OCI-LY7 (cell line): ENCODE data around the gene TCF20. TPM values are rescaled to one million over a fixed set of nuclear protein-coding genes. Genes with fewer than 3 reads are reported as not detected.

ENCODE experiments used
- BruUV-seq: library from RNA; stranded (reverse); fragments of 400-500 nt; replicated peaks from 2 replicates; lab custom pipeline; 2021; lab: Mats Ljungman, UMichigan
- CTCF ChIA-PET: fragments of 300-600 bp; sonication (Branson Sonifier 250); formaldehyde crosslinking; loops from one replicate; lab custom pipeline; 2022; ENCODE audit warnings: antibody characterized with exemption; ENCODE audit not compliant: unreplicated experiment; lab: Charles Lee
- POLR2A ChIA-PET: fragments of 300-600 bp; sonication (Branson Sonifier 250); formaldehyde crosslinking; loops from one replicate; lab custom pipeline; 2022; ENCODE audit warnings: antibody characterized with exemption; lab: Charles Lee
- DNase-seq: peaks from one replicate; pipeline ENCODE4 v3.0.0-alpha.2; 2015; ENCODE audit warnings: low spot score
- H2AFZ ChIP-seq: fragments of 200-600 bp; sonication (generic), shearing (Covaris generic); 2 replicates; pipeline ENCODE4 v1.6.1; 2014; ENCODE audit warnings: mild to moderate bottlenecking, antibody characterized with exemption, low read length, moderate library complexity
- H3K27ac ChIP-seq: fragments of 200-600 bp; sonication (generic); 2 replicates; pipeline ENCODE4 v1.5.1; 2014; ENCODE audit warnings: mixed run types, low read depth, mild to moderate bottlenecking, moderate library complexity, low read length, inconsistent platforms; ENCODE audit not compliant: poor library complexity, severe bottlenecking
- H3K36me3 ChIP-seq: fragments of 200-600 bp; sonication (generic); 2 replicates; pipeline ENCODE4 v1.6.1; 2014; ENCODE audit warnings: mild to moderate bottlenecking, antibody characterized with exemption, low read length, moderate library complexity, mixed read lengths; ENCODE audit not compliant: insufficient read depth
- H3K4me1 ChIP-seq: fragments of 200-600 bp; sonication (generic); 2 replicates; pipeline ENCODE4 v1.5.1; 2014; ENCODE audit warnings: mild to moderate bottlenecking, low read length; ENCODE audit not compliant: insufficient read depth, poor library complexity, severe bottlenecking
- H3K4me2 ChIP-seq: fragments of 200-600 bp; sonication (generic); 2 replicates; pipeline ENCODE4 v1.6.1; 2014; ENCODE audit warnings: mild to moderate bottlenecking, low read length
- H3K4me3 ChIP-seq: fragments of 200-600 bp; sonication (generic); 2 replicates; pipeline ENCODE4 v1.5.1; 2014; ENCODE audit warnings: mild to moderate bottlenecking, low read depth, low read length; ENCODE audit not compliant: poor library complexity, severe bottlenecking
- H3K79me2 ChIP-seq: fragments of 200-600 bp; sonication (generic); 2 replicates; pipeline ENCODE4 v1.6.1; 2016; ENCODE audit warnings: low read depth, mild to moderate bottlenecking, low read length, moderate library complexity, mixed read lengths; ENCODE audit not compliant: insufficient read depth
- H3K9me2 ChIP-seq: fragments of 200-600 bp; sonication (generic); 2 replicates; pipeline ENCODE4 v1.6.1; 2016; ENCODE audit warnings: mild to moderate bottlenecking, low read length, mixed read lengths; ENCODE audit not compliant: insufficient read depth
- H3K9me3 ChIP-seq: fragments of 200-600 bp; sonication (generic); 2 replicates; pipeline ENCODE4 v1.6.1; 2014; ENCODE audit warnings: mild to moderate bottlenecking, mixed run types, low read length, mixed read lengths
- H4K20me1 ChIP-seq: fragments of 200-600 bp; sonication (generic); 2 replicates; pipeline ENCODE4 v1.6.1; 2014; ENCODE audit warnings: mild to moderate bottlenecking, antibody characterized with exemption, low read length, moderate library complexity, mixed read lengths; ENCODE audit not compliant: insufficient read depth
- EZH2phosphoT487 ChIP-seq: fragments of 200-600 bp; sonication (generic); IDR thresholded peaks from 2 replicates; pipeline ENCODE4 v1.6.1; 2018; ENCODE audit warnings: low read depth, borderline replicate concordance, mild to moderate bottlenecking, mixed run types, antibody characterized with exemption, low read length, moderate library complexity, mixed read lengths
- intact Hi-C: fragments of 100-400 bp; cut with micrococcal nuclease; formaldehyde crosslinking; loops from one replicate; pipeline ENCODE4 v1.10.0; 2022; ENCODE audit not compliant: unreplicated experiment
- total RNA-seq, 2 experiments: library from RNA; depleted of rRNA in 1 of 2; stranded (reverse); fragments of >200 nt in 1 of 2; shearing (Covaris generic) in 1 of 2; gene quantifications; 2 replicates each; pipeline ENCODE4 v1.2.3, GENCODE V29; 2014 to 2022
- TF ChIP-seq, protein P1 (sequence below): fragments of 200-600 bp; sonication (generic); conservative IDR thresholded peaks from 2 replicates; pipeline ENCODE4 v1.5.1; 2014; ENCODE audit warnings: mild to moderate bottlenecking, antibody characterized with exemption, low read length, moderate library complexity, mixed read lengths

TCF20 gene
- total RNA-seq, 2 experiments from 2014 or later = 56.0 to 71.1 TPM

DNA sequence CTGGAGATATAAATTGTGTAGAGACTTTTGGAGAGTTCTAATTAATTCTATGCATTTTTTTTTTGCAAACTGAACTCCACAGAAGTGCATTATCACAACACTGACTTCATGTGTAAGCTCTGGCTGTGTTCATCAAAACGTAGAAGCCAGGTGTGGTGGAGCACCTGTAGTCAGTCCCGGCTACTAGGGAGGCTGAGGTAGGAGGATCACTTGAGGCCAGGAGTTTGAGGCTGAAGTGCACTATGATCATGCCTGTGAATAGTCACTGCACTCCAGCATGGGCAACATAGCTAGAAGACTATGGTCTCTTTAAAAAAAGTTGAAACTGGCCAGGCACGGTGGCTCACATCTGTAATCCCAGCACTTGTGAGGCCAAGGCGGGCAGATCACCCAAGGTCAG lies 20.6 kb downstream of the TCF20 start:
- Histone ChIP-seq H3K4me3 (no peak overlapping the region), H3K4me2 (no peak overlapping the region), H2AFZ (no peak overlapping the region), H3K4me1 (no peaks in the 10 kb centered on the region), H3K27ac (no peak overlapping the region), H3K79me2 (peaks cover 69% of the 10 kb centered on the region), H3K36me3 (peaks cover 5% of the 10 kb centered on the region; the same call in 1 of the 2 replicates), H3K9me2 (no peaks in the 10 kb centered on the region), H4K20me1 (peaks cover 10% of the 10 kb centered on the region), H3K9me3 (no peaks in the 10 kb centered on the region)
- no TSS peak for BruUV-seq
- intact Hi-C loops = no loop called here
- ChIA-PET POLR2A (interaction anchor here (0.7 kb wide), 1 partner anchor 61 kb away, joined by 8 read pairs; no protein-coding TSS in a partner anchor), CTCF (no interaction called here)
- TF ChIP-seq, protein P1, sequence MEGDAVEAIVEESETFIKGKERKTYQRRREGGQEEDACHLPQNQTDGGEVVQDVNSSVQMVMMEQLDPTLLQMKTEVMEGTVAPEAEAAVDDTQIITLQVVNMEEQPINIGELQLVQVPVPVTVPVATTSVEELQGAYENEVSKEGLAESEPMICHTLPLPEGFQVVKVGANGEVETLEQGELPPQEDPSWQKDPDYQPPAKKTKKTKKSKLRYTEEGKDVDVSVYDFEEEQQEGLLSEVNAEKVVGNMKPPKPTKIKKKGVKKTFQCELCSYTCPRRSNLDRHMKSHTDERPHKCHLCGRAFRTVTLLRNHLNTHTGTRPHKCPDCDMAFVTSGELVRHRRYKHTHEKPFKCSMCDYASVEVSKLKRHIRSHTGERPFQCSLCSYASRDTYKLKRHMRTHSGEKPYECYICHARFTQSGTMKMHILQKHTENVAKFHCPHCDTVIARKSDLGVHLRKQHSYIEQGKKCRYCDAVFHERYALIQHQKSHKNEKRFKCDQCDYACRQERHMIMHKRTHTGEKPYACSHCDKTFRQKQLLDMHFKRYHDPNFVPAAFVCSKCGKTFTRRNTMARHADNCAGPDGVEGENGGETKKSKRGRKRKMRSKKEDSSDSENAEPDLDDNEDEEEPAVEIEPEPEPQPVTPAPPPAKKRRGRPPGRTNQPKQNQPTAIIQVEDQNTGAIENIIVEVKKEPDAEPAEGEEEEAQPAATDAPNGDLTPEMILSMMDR = no peak
- no peak for TF ChIP-seq EZH2phosphoT487
- DNase-seq = no peak

DNA sequence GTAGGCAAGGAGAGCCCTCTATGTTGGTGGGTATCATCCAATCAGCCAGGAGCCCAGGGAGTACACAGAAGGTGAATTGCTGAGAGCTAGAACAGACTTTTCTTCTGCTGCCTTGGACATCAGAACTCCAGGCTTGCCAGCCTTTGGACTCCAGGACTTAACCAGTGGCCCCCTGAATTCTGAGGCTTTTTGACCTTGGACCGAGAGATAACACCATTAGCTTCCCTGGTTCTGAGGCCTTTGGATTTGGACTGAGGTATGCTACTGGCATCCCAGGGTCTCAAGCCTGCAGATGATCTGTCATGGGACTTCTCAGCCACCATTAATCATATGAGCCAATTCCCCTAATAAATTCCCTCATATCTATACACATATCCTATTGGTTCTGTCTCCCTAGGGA lies 21.5 kb downstream of the TCF20 start:
- H3K36me3 ChIP-seq = peaks cover 8% of the 10 kb centered on the region; the same call in 1 of the 2 replicates
- H3K9me2 ChIP-seq = no peaks in the 10 kb centered on the region
- BruUV-seq = no TSS peak
- peaks cover 10% of the 10 kb centered on the region for H4K20me1 ChIP-seq
- POLR2A ChIA-PET = no interaction called here
- H3K27ac ChIP-seq = no peak overlapping the region
- H3K9me3 ChIP-seq = no peaks in the 10 kb centered on the region
- H3K4me1 ChIP-seq = no peaks in the 10 kb centered on the region
- no peak overlapping the region for H2AFZ ChIP-seq
- intact Hi-C loops = no loop called here
- no peak for DNase-seq
- no peak overlapping the region for H3K4me2 ChIP-seq
- H3K79me2 ChIP-seq = peaks cover 67% of the 10 kb centered on the region
- CTCF ChIA-PET = no interaction called here
- no peak overlapping the region for H3K4me3 ChIP-seq
- TF ChIP-seq EZH2phosphoT487 = no peak
- TF ChIP-seq, protein P1 = no peak

GRCh38 chr22:42247596-42247995 lies 22.9 kb downstream of the TCF20 start:
- Histone ChIP-seq H3K4me2 (no peak overlapping the region), H3K36me3 (peaks cover 13% of the 10 kb centered on the region; the same call in 1 of the 2 replicates), H3K27ac (no peak overlapping the region), H3K9me2 (no peaks in the 10 kb centered on the region), H3K4me3 (no peak overlapping the region), H3K4me1 (no peaks in the 10 kb centered on the region), H4K20me1 (peaks cover 10% of the 10 kb centered on the region), H2AFZ (no peak overlapping the region), H3K79me2 (peaks cover 66% of the 10 kb centered on the region), H3K9me3 (no peaks in the 10 kb centered on the region)
- no TSS peak for BruUV-seq
- no peak for DNase-seq
- TF ChIP-seq, protein P1 = no peak
- TF ChIP-seq EZH2phosphoT487 = no peak
- intact Hi-C loops = no loop called here
- ChIA-PET POLR2A (no interaction called here), CTCF (no interaction called here)
